Measurements from ENCODE around the gene LRRC14B. TPM values are rescaled to one million over a fixed set of nuclear protein-coding genes. Genes with fewer than 3 reads are reported as not detected.

The LRRC14B gene
- total and polyA plus RNA-seq, 2 donors from 2014 or later = not detected

DNA sequence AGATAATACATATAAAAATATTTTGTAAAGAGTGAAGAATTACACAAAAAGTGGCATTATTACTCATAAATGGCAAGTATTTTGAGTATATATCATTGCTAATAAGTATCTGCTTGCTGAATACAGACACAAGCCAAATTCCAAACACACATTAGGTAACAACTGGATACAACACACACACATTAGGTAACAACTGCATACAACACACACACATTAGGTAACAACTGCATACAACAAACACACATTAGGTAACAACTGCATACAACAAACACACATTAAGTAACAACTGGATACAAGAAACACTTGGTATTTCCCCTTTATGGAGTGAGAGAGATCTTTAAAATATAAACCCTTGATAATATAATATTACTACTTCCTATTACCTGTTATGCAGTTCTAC lies 13.2 kb downstream of the LRRC14B start:
- no peak for DNase-seq
- TF ChIP-seq, protein P1, sequence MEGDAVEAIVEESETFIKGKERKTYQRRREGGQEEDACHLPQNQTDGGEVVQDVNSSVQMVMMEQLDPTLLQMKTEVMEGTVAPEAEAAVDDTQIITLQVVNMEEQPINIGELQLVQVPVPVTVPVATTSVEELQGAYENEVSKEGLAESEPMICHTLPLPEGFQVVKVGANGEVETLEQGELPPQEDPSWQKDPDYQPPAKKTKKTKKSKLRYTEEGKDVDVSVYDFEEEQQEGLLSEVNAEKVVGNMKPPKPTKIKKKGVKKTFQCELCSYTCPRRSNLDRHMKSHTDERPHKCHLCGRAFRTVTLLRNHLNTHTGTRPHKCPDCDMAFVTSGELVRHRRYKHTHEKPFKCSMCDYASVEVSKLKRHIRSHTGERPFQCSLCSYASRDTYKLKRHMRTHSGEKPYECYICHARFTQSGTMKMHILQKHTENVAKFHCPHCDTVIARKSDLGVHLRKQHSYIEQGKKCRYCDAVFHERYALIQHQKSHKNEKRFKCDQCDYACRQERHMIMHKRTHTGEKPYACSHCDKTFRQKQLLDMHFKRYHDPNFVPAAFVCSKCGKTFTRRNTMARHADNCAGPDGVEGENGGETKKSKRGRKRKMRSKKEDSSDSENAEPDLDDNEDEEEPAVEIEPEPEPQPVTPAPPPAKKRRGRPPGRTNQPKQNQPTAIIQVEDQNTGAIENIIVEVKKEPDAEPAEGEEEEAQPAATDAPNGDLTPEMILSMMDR (IDR thresholded peaks at IDR 0.05; ENCODE audit: borderline replicate concordance, extremely low read depth, insufficient read depth) = no peak
- Histone ChIP-seq H3K4me1 (ENCODE audit: control insufficient read depth in 2 of 3, insufficient read depth in 2 of 3, low read depth in 1 of 3, low read length in 3 of 3) (no peaks in the 10 kb centered on the region), H3K36me3 (ENCODE audit: control insufficient read depth in 2 of 3, insufficient read depth in 3 of 3, low read length in 3 of 3) (peaks cover 2 to 14% (median 5%) of the 10 kb centered on the region in 3 donors), H3K9ac (ENCODE audit: low read length in 3 of 3) (no peak overlapping the region), H3K9me3 (ENCODE audit: control insufficient read depth in 2 of 3, insufficient read depth in 1 of 3, low read length in 3 of 3) (no peaks in the 10 kb centered on the region), H3K27ac (ENCODE audit: low read depth in 2 of 2, low read length in 2 of 2) (no peak overlapping the region), H3K4me3 (ENCODE audit: low read length in 3 of 3) (no peak overlapping the region), H3K27me3 (ENCODE audit: control insufficient read depth, insufficient read depth, low read length) (no peaks in the 10 kb centered on the region)
- no peak for FAIRE-seq
- intact Hi-C loops (cut with DNase I) = no loop called here

DNA sequence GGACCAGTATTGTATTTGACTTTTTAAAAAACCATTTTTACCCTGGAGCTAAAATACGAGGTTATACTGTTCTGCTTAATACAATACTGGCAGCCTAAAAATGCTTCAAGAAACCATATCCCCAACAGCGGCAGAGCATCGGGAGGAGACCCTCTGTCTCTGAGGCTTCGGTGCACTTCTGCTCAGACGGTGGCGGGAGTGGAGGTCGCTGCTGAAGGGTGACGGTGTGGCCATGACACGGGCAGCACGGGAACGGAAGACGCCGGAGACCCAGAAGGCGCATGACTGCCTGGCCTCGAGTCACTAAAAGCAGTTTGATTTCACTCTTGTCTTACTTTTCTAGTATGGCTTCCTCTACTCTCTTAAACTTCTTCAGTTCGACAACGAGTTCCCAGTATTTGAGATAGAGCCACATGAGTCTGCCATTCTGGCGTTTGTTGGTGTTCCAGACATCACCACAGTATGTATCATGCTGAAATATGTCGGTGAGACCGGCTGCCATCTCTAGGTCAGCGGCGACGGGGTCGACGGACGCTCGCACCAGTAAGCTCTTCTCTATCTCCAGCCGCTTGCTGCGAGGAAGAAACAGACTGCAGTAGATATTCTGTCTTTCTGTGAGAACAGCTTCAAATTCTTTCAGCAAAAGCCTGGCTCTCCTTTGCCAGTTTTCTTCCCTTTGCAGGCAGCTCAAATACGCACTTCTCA lies 13.8 kb downstream of the LRRC14B start:
- Histone ChIP-seq H3K9me3 (ENCODE audit: control insufficient read depth in 2 of 3, insufficient read depth in 1 of 3, low read length in 3 of 3) (no peaks in the 10 kb centered on the region), H3K9ac (ENCODE audit: low read length in 3 of 3) (no peak overlapping the region), H3K36me3 (ENCODE audit: control insufficient read depth in 2 of 3, insufficient read depth in 3 of 3, low read length in 3 of 3) (peaks cover 2 to 14% (median 5%) of the 10 kb centered on the region in 3 donors), H3K27ac (ENCODE audit: low read depth in 2 of 2, low read length in 2 of 2) (no peak overlapping the region), H3K4me1 (ENCODE audit: control insufficient read depth in 2 of 3, insufficient read depth in 2 of 3, low read depth in 1 of 3, low read length in 3 of 3) (no peaks in the 10 kb centered on the region), H3K4me3 (ENCODE audit: low read length in 3 of 3) (no peak overlapping the region), H3K27me3 (ENCODE audit: control insufficient read depth, insufficient read depth, low read length) (no peaks in the 10 kb centered on the region)
- FAIRE-seq = no peak
- TF ChIP-seq, protein P1 (IDR thresholded peaks at IDR 0.05; ENCODE audit: borderline replicate concordance, extremely low read depth, insufficient read depth) = no peak
- peak in 1 of 5 donors; percentile 44 for DNase-seq
- intact Hi-C loops (cut with DNase I) = no loop called here

DNA sequence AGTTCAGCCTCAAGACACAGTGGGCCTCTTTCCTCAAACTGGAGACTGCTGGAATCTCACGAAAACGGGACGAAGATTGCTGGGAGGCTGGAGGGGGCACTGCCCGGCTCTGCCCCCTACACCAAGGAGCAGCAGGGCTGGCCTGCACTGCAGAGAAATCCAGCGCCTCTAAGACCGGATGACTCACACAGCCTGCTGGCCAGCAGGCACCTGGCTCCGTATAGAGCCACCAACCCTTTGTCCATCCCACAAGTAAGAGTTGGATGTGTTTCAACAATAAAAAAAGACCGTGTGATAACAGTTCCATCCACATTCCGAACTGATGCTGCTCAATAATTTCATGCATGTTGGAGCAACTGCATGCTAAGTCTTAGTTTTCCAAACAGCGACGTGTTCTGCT lies 15.1 kb downstream of the LRRC14B start:
- FAIRE-seq (no peak), DNase-seq (peak in 1 of 5 donors; percentile 54)
- H3K9me3 ChIP-seq (ENCODE audit: control insufficient read depth in 2 of 3, insufficient read depth in 1 of 3, low read length in 3 of 3) = no peaks in the 10 kb centered on the region
- no peak overlapping the region for H3K9ac ChIP-seq (ENCODE audit: low read length in 3 of 3)
- H3K27me3 ChIP-seq (ENCODE audit: control insufficient read depth, insufficient read depth, low read length) = no peaks in the 10 kb centered on the region
- H3K36me3 ChIP-seq (ENCODE audit: control insufficient read depth in 2 of 3, insufficient read depth in 3 of 3, low read length in 3 of 3) = peaks cover 2 to 14% (median 5%) of the 10 kb centered on the region in 3 donors
- no peak overlapping the region for H3K27ac ChIP-seq (ENCODE audit: low read depth in 2 of 2, low read length in 2 of 2)
- intact Hi-C loops (cut with DNase I) = no loop called here
- H3K4me3 ChIP-seq (ENCODE audit: low read length in 3 of 3) = no peak overlapping the region
- H3K4me1 ChIP-seq (ENCODE audit: control insufficient read depth in 2 of 3, insufficient read depth in 2 of 3, low read depth in 1 of 3, low read length in 3 of 3) = no peaks in the 10 kb centered on the region
- TF ChIP-seq, protein P1 (IDR thresholded peaks at IDR 0.05; ENCODE audit: borderline replicate concordance, extremely low read depth, insufficient read depth) = no peak

Measured in kidney (tissue), 14 donors.